ENCODE measurements around the gene CXorf58. TPM values are rescaled to one million over a fixed set of nuclear protein-coding genes. Genes with fewer than 3 reads are reported as not detected.
A peak's percentile ranks its signal among the peaks of the same experiment; 100 is the strongest.

The CXorf58 gene
- total RNA-seq, 1 donor from 2014 or later = 0.21 TPM

DNA sequence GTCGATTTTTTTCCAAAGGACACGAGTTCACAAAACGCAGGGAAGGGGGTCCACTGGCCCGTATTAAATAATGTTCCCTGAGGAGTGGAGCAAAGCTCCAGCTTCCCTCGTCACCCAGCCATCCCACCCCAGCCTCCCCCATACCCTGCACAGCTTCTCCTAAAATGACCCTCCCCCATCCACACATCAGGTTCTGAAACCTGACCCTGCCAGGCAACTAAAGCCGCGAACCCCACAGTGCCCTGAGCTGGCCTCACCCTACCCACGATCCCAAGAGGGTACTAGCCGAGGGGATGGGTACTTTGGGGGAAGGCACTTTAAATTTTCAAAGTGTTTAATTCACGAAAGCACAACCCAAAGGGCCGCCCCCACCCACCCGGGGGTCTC, 702 bp upstream of the CXorf58 start:
- Mint-ChIP-seq H3K9me3 (no peaks in the 10 kb centered on the region), H3K36me3 (ENCODE audit: low read depth) (no peaks in the 10 kb centered on the region), H3K27me3 (ENCODE audit: low read depth) (no peaks in the 10 kb centered on the region), H3K27ac (peak overlapping the region; percentile 85), H3K4me3 (ENCODE audit: low read depth) (peak overlapping the region; percentile 77), H3K4me1 (ENCODE audit: low read depth) (peaks cover 22% of the 10 kb centered on the region)
- intact Hi-C loops (cut with micrococcal nuclease) = loop anchor here (1.0 to 10.0 kb wide), 4 partner anchors 124 to 338 kb away; partner anchors contain the start of genes PRDX4 and SAT1
- no peak for DNase-seq (ENCODE audit: low spot score)

DNA sequence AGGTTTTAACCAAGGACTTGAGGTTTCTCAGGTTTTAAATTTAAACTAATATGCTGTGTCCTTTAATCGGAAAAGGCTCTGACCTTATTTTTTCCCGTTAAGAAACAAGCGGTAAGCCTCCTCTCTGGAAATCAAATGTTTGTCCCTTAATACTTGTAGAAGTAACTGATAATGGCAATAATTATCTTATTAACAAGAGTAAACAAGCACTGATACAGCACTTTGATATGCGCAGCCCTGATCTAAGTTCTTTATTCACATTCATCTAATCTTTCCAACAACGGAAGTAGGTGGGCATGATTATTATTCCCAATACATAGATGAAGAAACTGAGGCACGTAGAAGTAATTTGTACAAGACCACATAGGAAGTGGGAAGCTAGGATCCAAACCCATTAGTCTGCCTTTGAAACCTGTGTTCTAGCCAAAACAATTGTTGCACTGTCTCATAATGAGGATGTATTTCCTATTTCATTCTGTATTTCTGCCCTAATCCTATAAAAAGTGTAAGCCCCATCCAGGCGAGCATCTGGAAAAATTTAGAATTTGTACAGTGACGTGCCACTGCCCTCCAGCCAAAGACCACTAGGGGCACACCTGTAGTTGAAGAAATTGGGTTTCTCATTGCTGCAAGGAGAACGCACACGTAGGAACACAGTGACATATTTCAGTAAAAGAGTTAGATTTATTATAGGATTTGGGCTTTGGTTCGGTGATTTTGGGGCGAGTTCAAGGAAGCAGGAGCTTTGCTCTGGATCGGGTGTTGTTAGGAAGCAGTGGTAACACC, 606 bp downstream of the CXorf58 start:
- Mint-ChIP-seq H3K4me3 (ENCODE audit: low read depth) (peak overlapping the region; percentile 77), H3K4me1 (ENCODE audit: low read depth) (peaks cover 25% of the 10 kb centered on the region), H3K27me3 (ENCODE audit: low read depth) (no peaks in the 10 kb centered on the region), H3K27ac (peak overlapping the region; percentile 74), H3K9me3 (no peaks in the 10 kb centered on the region), H3K36me3 (ENCODE audit: low read depth) (no peaks in the 10 kb centered on the region)
- no peak for DNase-seq (ENCODE audit: low spot score)
- intact Hi-C loops (cut with micrococcal nuclease) = loop anchor here (1.0 to 10.0 kb wide), 7 partner anchors 23 to 336 kb away; partner anchors contain the start of genes EIF2S3 and PRDX4

DNA sequence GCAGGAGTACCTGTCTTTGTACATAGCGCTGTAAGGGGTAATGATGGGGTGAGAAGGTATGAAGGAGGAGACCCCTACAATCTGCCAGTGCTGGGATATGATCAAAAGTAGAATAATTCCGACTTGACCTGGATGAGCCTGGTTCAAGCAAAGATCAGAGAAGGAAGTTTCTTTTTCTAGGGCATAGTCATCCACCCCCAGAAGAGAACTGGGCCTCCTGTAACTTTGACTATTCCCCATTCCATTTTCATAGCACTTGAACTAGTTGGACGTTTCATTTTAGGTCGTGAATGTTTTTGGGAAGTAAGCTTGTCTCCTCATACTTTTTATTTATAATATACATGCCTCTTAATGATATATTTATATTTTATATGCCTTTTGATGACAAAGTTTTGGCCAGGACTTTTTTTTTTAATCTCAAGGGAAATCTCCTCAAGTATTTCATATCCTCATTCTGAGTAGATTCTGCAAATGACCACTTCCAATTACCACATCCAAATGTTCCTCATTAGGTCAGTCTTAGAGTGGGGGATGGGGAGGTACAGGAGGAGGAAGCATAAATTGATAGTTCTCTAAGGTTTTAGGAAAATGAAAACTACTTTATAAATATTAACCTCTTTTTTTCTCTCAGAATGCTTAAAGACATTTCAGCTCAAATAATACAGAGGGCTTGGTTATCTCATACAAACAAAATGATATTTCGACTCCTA, 3.5 kb downstream of the CXorf58 start:
- DNase-seq (ENCODE audit: low spot score) = no peak
- Mint-ChIP-seq H3K9me3 (no peaks in the 10 kb centered on the region), H3K4me1 (ENCODE audit: low read depth) (peaks cover 16% of the 10 kb centered on the region), H3K4me3 (ENCODE audit: low read depth) (no peak overlapping the region), H3K36me3 (ENCODE audit: low read depth) (no peaks in the 10 kb centered on the region), H3K27ac (no peak overlapping the region), H3K27me3 (ENCODE audit: low read depth) (no peaks in the 10 kb centered on the region)
- intact Hi-C loops (cut with micrococcal nuclease) = no loop called here

DNA sequence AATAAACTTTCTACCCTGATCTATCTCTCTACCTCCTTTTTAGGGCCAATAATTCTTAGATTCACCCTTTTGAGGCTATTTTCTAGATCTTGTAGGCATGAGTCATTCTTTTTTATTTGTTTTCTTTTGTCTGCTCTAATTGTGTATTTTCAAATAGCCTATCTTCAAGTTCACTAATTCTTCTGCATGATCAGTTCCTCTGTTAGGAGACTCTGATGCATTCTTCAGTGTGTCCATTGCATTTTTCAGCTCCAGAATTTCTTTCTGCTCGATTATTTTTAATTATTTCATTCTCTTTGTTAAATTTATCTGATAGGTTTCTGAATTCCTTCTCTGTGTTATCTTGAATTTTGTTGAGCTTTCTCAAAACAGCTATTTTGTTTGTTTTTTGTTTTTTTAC, 11.3 kb downstream of the CXorf58 start:
- Mint-ChIP-seq H3K4me1 (ENCODE audit: low read depth) (peaks cover 2% of the 10 kb centered on the region), H3K9me3 (peaks cover 4% of the 10 kb centered on the region), H3K27ac (no peak overlapping the region), H3K27me3 (ENCODE audit: low read depth) (no peaks in the 10 kb centered on the region), H3K36me3 (ENCODE audit: low read depth) (peaks cover 2% of the 10 kb centered on the region), H3K4me3 (ENCODE audit: low read depth) (no peak overlapping the region)
- no peak for DNase-seq (ENCODE audit: low spot score)
- intact Hi-C loops (cut with micrococcal nuclease) = no loop called here

DNA sequence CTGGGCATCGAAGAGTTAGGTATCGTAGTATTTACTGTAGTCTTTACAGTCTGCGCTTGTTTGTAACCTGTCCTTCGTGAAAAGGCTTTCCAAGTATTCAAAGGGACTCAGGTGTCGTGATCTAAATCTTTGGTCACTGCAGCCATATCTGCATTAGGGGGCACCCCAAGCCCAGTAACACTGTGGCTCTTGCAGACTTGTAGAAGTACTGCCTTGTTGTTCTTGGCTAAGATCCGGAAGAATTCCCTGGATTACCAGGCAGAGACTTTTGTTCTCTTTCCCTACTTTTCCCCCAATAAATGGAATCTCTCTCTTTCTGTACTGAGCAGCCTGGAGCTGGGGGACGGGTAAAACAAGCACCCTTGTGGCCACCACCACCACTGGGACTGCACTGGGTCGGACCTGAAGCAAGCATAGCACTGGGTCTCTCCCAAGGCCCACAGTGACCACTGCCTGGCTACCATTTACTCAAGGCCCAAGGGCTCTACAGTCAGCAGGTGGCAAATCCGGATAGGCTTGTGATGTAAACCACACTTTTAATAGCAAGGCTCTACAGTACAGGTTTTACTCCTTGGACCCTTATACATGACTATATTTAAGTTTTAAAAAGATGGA, 12.0 kb downstream of the CXorf58 start:
- DNase-seq (ENCODE audit: low spot score) = no peak
- no peak overlapping the region for H3K27ac Mint-ChIP-seq
- peaks cover 2% of the 10 kb centered on the region for H3K36me3 Mint-ChIP-seq (ENCODE audit: low read depth)
- peaks cover 4% of the 10 kb centered on the region for H3K9me3 Mint-ChIP-seq
- intact Hi-C loops (cut with micrococcal nuclease) = no loop called here
- H3K27me3 Mint-ChIP-seq (ENCODE audit: low read depth) = no peaks in the 10 kb centered on the region
- no peak overlapping the region for H3K4me3 Mint-ChIP-seq (ENCODE audit: low read depth)
- peaks cover 2% of the 10 kb centered on the region for H3K4me1 Mint-ChIP-seq (ENCODE audit: low read depth)

DNA sequence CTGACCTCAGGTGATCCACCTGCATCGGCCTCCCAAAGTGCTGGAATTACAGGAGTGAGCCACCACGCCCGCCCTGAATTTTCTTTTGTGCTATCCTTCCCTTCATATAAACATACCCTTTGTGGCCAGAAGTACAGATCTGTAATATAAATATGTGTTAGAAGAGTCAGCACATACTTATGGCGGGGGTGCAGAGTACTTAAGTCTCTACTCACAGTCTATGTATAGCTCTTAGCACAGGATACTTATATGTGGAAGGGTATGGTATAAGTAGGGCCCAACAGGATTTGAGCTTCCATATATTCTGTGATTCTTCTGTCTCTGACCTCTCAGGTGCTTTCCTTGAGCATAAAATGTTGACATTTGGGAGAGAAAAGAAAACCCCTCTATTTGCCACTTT, 18.2 kb downstream of the CXorf58 start:
- peaks cover 3% of the 10 kb centered on the region for H3K36me3 Mint-ChIP-seq (ENCODE audit: low read depth)

DNA sequence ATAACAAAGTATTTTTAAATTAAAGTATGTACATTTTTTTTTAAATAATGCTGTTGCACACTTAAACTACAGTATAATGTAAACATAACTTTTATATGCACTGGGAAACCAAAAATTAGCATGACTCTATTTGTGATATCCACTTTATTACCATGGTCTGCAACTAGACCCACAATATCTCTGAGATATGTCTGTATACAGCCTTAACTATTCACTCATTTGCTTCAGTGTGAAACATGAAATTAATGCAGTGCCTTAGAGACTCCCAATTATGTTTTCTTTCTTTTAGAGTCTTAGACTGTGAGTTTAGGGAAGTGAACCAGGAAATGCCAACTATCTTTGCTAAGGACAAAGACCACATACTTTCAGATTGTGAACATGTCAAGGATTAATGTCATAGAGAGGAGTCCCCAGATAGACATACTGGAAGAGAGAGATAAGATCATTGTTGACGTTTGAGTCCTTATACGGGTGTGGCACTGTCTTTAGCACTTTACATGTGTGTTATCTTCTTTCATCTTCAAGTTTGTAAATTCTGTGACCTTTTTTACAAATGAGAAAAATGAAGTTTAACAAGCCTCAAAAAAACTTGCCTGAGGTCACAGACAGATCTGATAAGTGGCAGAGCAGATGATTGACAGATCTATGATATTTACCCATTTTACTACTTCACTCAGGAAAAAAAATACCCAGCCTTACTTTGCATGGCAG, 23.2 kb downstream of the CXorf58 start:
- intact Hi-C loops (cut with micrococcal nuclease) = loop anchor here (1.0 kb wide), 3 partner anchors 22 to 93 kb away; partner anchors contain the start of gene CXorf58
- Mint-ChIP-seq H3K9me3 (no peaks in the 10 kb centered on the region), H3K27ac (peak overlapping the region; percentile 79), H3K4me3 (ENCODE audit: low read depth) (peak overlapping the region; percentile 30), H3K36me3 (ENCODE audit: low read depth) (peaks cover 3% of the 10 kb centered on the region), H3K4me1 (ENCODE audit: low read depth) (peaks cover 16% of the 10 kb centered on the region), H3K27me3 (ENCODE audit: low read depth) (no peaks in the 10 kb centered on the region)
- no peak for DNase-seq (ENCODE audit: low spot score)

More for the DNA sequence above, 18.2 kb downstream of the CXorf58 start:
- no peak for DNase-seq (ENCODE audit: low spot score)
- intact Hi-C loops (cut with micrococcal nuclease) = no loop called here
- H3K27me3 Mint-ChIP-seq (ENCODE audit: low read depth) = no peaks in the 10 kb centered on the region
- no peak overlapping the region for H3K4me3 Mint-ChIP-seq (ENCODE audit: low read depth)
- no peak overlapping the region for H3K27ac Mint-ChIP-seq
- H3K4me1 Mint-ChIP-seq (ENCODE audit: low read depth) = peaks cover 2% of the 10 kb centered on the region
- H3K9me3 Mint-ChIP-seq = no peaks in the 10 kb centered on the region

DNA sequence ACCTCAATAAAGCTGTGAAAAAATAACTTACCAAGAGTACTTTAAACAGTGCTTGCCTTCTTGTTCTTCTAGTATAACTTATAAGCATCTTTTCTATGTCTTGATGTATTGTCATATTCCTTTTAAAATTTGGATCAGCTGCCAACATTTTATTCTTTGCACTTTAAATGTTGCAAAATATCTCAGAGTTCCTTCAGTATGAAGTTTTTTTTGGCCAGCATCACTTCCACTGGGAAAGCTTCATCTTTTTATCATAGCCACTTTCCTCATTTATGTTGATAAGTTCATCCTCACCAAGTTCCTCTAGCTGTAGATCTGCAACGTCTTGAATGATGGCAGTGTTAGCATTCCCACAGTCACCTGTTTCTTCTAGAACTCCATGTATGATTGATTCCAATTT, 24.2 kb downstream of the CXorf58 start:
- Mint-ChIP-seq H3K9me3 (no peaks in the 10 kb centered on the region), H3K36me3 (ENCODE audit: low read depth) (peaks cover 3% of the 10 kb centered on the region), H3K27me3 (ENCODE audit: low read depth) (no peaks in the 10 kb centered on the region), H3K4me3 (ENCODE audit: low read depth) (no peak overlapping the region), H3K27ac (peak overlapping the region; percentile 46), H3K4me1 (ENCODE audit: low read depth) (peaks cover 16% of the 10 kb centered on the region)
- no peak for DNase-seq (ENCODE audit: low spot score)
- intact Hi-C loops (cut with micrococcal nuclease) = no loop called here

DNA sequence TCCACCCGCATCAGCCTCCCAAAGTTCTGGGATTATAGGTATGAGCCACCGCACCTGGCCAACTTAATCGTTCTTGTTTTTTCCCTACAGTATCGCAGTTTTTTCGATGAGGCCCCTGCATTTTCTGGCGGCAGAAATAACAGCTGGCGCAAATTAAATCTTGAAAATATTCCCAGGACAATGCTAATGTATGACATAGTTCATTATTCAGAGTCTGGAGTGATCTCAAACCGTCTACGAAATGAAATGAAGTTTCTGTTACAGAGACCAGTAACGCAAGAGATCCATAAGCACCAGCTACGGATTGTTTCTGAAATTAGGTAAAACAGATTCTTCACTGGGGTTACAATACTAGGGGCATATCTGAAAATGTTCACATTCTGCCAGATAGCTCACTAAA, 27.3 kb downstream of the CXorf58 start:
- no peak for DNase-seq (ENCODE audit: low spot score)
- Mint-ChIP-seq H3K4me1 (ENCODE audit: low read depth) (peaks cover 16% of the 10 kb centered on the region), H3K27me3 (ENCODE audit: low read depth) (no peaks in the 10 kb centered on the region), H3K4me3 (ENCODE audit: low read depth) (no peak overlapping the region), H3K9me3 (no peaks in the 10 kb centered on the region), H3K27ac (no peak overlapping the region), H3K36me3 (ENCODE audit: low read depth) (no peaks in the 10 kb centered on the region)
- intact Hi-C loops (cut with micrococcal nuclease) = no loop called here

DNA sequence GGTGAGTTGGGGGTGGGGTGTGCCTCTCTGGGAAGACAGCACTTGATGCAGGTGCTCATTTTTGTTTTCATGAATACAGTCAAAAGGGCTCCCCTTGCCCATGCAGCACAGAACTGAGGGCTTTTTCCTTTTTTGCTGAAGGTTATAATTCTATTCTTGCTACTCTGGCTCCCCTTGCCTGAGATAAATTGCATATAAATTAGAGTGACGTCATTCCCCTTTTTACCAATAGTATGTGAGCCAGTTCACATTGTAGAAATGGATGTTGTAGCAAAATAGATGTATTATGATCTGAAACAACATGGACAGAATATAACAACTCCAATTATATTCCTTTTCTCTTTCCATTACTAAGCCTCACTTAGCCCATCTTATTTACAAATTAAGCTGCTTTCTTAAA, 28.4 kb downstream of the CXorf58 start:
- H3K9me3 Mint-ChIP-seq = no peaks in the 10 kb centered on the region
- H3K27me3 Mint-ChIP-seq (ENCODE audit: low read depth) = no peaks in the 10 kb centered on the region
- no peak overlapping the region for H3K27ac Mint-ChIP-seq
- H3K36me3 Mint-ChIP-seq (ENCODE audit: low read depth) = peaks cover 5% of the 10 kb centered on the region
- peaks cover 13% of the 10 kb centered on the region for H3K4me1 Mint-ChIP-seq (ENCODE audit: low read depth)
- no peak for DNase-seq (ENCODE audit: low spot score)
- intact Hi-C loops (cut with micrococcal nuclease) = no loop called here
- H3K4me3 Mint-ChIP-seq (ENCODE audit: low read depth) = no peak overlapping the region

DNA sequence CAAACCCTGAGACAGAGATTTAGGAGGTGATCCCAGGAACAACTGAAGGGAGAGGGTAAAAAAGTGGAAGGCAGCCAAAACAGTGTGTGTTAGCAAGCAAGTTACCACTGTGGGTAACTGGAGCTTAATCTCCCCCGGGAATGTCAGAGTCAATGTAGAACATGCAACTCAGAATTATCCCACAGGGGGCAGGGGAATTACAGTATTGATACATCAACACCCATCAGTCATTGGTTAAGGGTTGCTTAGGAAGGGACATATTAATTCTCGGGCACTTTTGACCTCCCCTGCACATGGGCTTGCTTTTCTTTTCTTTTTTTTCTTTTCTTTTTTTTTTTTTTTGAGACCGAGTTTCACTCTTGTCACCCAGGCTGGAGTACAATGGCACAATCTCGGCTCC, 29.3 kb downstream of the CXorf58 start:
- H3K4me3 Mint-ChIP-seq (ENCODE audit: low read depth) = no peak overlapping the region

DNA sequence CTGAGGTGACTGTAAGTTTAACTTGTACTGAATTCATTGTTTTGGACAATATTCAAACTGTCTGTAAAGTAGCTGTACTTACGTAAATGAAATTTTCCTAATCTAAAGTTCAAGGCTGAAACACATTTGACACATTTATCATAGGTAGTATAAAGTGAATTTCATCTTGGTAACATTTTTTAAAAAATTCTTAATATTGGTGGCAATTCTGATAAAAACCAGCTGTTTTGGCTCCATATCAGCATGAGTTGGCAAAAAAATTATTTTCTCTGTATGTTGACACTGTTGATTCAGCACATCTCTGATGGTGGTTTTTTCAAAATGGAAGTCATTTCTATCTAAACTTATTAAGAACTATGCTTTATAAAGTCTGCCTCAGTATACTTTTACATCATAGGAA, 30.9 kb downstream of the CXorf58 start:
- H3K27me3 Mint-ChIP-seq (ENCODE audit: low read depth) = no peaks in the 10 kb centered on the region
- no peak overlapping the region for H3K4me3 Mint-ChIP-seq (ENCODE audit: low read depth)
- no peaks in the 10 kb centered on the region for H3K4me1 Mint-ChIP-seq (ENCODE audit: low read depth)
- peaks cover 5% of the 10 kb centered on the region for H3K36me3 Mint-ChIP-seq (ENCODE audit: low read depth)
- H3K9me3 Mint-ChIP-seq = no peaks in the 10 kb centered on the region
- intact Hi-C loops (cut with micrococcal nuclease) = no loop called here
- DNase-seq (ENCODE audit: low spot score) = no peak
- no peak overlapping the region for H3K27ac Mint-ChIP-seq

More for the DNA sequence above, 29.3 kb downstream of the CXorf58 start:
- no peak for DNase-seq (ENCODE audit: low spot score)
- Mint-ChIP-seq H3K27me3 (ENCODE audit: low read depth) (no peaks in the 10 kb centered on the region), H3K36me3 (ENCODE audit: low read depth) (peaks cover 5% of the 10 kb centered on the region), H3K27ac (no peak overlapping the region), H3K4me1 (ENCODE audit: low read depth) (peaks cover 8% of the 10 kb centered on the region), H3K9me3 (no peaks in the 10 kb centered on the region)
- intact Hi-C loops (cut with micrococcal nuclease) = no loop called here
